ENCODE results near the gene ZEB2. TPM values are rescaled to one million over a fixed set of nuclear protein-coding genes. Genes with fewer than 3 reads are reported as not detected.

Gene ZEB2
- total RNA-seq, 1 experiment from 2014 or later, result 1.2 TPM

DNA sequence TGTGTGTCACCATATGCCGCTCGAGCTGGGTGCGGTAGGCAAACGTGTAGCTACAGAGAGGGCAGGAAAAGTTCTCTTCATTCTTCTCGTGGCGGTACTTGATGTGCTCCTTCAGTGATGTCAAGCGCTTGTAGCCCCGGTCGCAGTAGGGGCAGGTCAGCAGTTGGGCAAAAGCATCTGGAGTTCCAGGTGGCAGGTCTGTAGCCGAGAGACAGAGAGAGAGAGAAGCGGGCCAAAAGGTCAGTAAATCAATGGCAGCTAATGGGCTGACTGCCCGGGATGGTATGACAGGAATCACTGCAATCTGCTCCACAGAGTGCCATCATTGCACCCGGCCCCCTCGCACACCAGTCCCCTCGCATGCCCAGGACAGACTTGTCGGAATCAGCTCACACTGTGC is 116.0 kb downstream of the ZEB2 start:
- no peak overlapping the region for H2AK5ac ChIP-seq (ENCODE audit: insufficient read length, low read length)
- H3K4me2 ChIP-seq (ENCODE audit: insufficient read depth, insufficient read length, low read length), result no peak overlapping the region
- no peak overlapping the region for H2BK5ac ChIP-seq (ENCODE audit: insufficient read length, low read length)
- no peak overlapping the region for H3K27ac ChIP-seq (ENCODE audit: insufficient read length, low read depth, low read length)
- no peaks in the 10 kb centered on the region for H4K20me1 ChIP-seq (ENCODE audit: control insufficient read depth, insufficient read depth, insufficient read length)
- no peaks in the 10 kb centered on the region for H3K9me3 ChIP-seq (ENCODE audit: control insufficient read depth, low read depth, low read length)
- no peak overlapping the region for H2BK12ac ChIP-seq (ENCODE audit: insufficient read length, low read depth, low read length)
- H3K27me3 ChIP-seq (ENCODE audit: insufficient read depth, low read length), result no peaks in the 10 kb centered on the region
- H3K18ac ChIP-seq (ENCODE audit: insufficient read length, low read depth, low read length), result no peak overlapping the region
- no peak overlapping the region for H3T11ph ChIP-seq (ENCODE audit: low read length)
- H4K5ac ChIP-seq (ENCODE audit: insufficient read length, low read depth, low read length), result no peak overlapping the region
- no peaks in the 10 kb centered on the region for H3K79me1 ChIP-seq (ENCODE audit: insufficient read depth, low read depth, low read length, poor library complexity, severe bottlenecking)
- Mint-ChIP-seq H3K4me3 (no peak overlapping the region), H3K36me3 (ENCODE audit: insufficient read depth in 1 of 3, low read depth in 3 of 3) (peaks cover 0 to 2% (median 0%) of the 10 kb centered on the region in 3 experiments; a peak in 1 of 7 replicates), H3K4me1 (peaks cover 21 to 30% of the 10 kb centered on the region in 2 experiments), H3K27me3 (ENCODE audit: low read depth) (no peaks in the 10 kb centered on the region), H3K9me3 (no peaks in the 10 kb centered on the region), H3K27ac (no peak overlapping the region)
- no CpG with 5 or more reads among the region's 16 CpGs for WGBS (ENCODE audit: extremely low coverage, insufficient read length, low lambda C conversion rate)
- no peak overlapping the region for H4K91ac ChIP-seq (ENCODE audit: insufficient read length, low read depth, low read length)
- no peaks in the 10 kb centered on the region for H3K79me2 ChIP-seq (ENCODE audit: insufficient read depth, low read length)
- no peak overlapping the region for H2BK15ac ChIP-seq (ENCODE audit: low read depth, low read length)
- no peak overlapping the region for H2AFZ ChIP-seq (ENCODE audit: low read length)
- no peak overlapping the region for H3K4ac ChIP-seq (ENCODE audit: low read depth, low read length)
- no peak overlapping the region for H3K9ac ChIP-seq (ENCODE audit: extremely low read depth, insufficient read length, low read length)
- no peaks in the 10 kb centered on the region; the same call in 1 of the 2 replicates for H3K4me1 ChIP-seq (ENCODE audit: insufficient read depth, low read length)
- H4K8ac ChIP-seq (replicated peaks; ENCODE audit: insufficient read length, low read depth, low read length), result no peak overlapping the region
- H3K56ac ChIP-seq (ENCODE audit: insufficient read length, low read depth, low read length), result no peak overlapping the region
- no peak for DNase-seq
- no peaks in the 10 kb centered on the region for H3K23me2 ChIP-seq (ENCODE audit: insufficient read length, low read depth, low read length, poor library complexity, severe bottlenecking)
- TF ChIP-seq, protein P1, sequence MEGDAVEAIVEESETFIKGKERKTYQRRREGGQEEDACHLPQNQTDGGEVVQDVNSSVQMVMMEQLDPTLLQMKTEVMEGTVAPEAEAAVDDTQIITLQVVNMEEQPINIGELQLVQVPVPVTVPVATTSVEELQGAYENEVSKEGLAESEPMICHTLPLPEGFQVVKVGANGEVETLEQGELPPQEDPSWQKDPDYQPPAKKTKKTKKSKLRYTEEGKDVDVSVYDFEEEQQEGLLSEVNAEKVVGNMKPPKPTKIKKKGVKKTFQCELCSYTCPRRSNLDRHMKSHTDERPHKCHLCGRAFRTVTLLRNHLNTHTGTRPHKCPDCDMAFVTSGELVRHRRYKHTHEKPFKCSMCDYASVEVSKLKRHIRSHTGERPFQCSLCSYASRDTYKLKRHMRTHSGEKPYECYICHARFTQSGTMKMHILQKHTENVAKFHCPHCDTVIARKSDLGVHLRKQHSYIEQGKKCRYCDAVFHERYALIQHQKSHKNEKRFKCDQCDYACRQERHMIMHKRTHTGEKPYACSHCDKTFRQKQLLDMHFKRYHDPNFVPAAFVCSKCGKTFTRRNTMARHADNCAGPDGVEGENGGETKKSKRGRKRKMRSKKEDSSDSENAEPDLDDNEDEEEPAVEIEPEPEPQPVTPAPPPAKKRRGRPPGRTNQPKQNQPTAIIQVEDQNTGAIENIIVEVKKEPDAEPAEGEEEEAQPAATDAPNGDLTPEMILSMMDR (conservative IDR thresholded peaks at IDR 0.05), result no peak
- H3K14ac ChIP-seq (ENCODE audit: insufficient read depth, low read length), result no peak overlapping the region
- no peak overlapping the region for H2BK20ac ChIP-seq (ENCODE audit: low read depth, low read length, poor library complexity, severe bottlenecking)
- no peak overlapping the region for H3K23ac ChIP-seq (ENCODE audit: insufficient read length, low read depth, low read length)
- H2BK120ac ChIP-seq (ENCODE audit: low read depth, low read length, poor library complexity, severe bottlenecking), result no peak overlapping the region

Measured in H9 (cell line).